Stimulated activated CD4-positive, alpha-beta T cell treated with anti-CD3 and anti-CD28 coated beads, TNF-alpha, amount 100 ng/mL, for 24 hours (primary cell): ENCODE data around the gene PYGO2.
"Not testable (repeated sequence)": the region's sequence is repeated elsewhere in the genome, so short reads cannot be mapped to it uniquely, and the experiment has no call there.

ENCODE experiments used
- DNase-seq, 3 experiments: peaks; one replicate each; pipeline ENCODE4 v3.0.0-alpha.2; 2020; ENCODE audit warnings: low read depth in 3 of 3

PYGO2 gene

DNA sequence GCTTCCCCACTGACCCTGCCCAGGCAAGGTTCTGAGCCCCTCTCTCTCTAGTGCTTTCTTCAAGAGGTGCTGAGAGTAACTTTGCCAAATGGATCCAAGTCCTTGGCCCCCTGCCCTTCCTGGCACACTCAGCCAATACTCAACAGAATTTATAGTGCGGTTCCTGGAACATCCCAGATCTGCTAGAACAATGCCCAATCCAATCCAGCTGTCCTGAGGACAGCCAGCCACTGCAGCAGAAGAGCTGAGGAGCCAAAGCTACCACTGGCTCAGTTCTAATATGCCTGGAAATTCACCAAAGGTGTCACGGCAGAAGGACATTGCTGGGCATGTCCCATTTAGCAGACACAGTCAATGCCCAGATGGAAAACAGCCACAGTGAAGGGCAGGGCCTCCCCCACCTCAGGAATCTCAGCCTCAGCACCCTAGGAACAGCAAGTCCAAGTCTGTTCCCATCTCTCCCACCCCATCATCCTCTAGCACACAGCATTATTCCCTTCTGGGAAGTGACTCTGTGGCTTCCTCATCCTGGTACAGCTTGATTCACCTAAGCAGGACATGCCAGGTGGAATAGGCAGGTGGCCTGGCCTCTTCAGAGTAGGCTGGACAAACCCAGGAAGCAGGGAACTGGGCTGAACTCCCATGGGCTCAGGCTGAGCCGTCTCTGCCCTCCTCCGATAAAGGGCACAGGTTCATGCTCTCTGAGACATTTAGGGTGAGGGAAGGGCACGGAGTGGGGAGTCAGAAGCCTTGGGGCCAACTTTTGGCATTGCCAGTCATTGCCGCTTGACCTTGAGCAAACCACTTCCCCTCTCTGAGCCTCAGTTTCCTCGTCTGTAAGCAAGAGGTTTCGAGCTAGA lies 49.7 kb downstream of the PYGO2 start:
- DNase-seq, result no peak

GRCh38 chr1:154910851-154911250 lies 50.7 kb downstream of the PYGO2 start:
- no peak for DNase-seq

DNA sequence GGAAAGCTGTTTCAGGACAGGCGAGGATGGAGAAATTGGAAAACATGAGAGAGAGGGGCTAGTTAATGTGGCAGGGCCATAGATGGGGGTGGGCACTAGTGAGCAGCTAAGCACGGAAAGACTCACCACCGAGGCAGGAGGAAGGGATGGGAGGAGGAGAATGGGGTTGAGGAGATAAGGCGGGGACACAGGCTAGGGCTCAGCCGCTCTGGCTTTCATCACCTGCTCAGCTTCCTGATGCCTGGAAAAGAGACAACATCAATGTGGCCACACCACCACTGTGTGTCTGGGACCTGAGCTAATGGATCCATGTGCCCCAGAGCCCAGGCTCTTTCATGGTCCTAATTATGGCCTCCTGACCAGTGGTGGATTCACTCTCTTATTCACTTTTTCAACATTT lies 52.6 kb downstream of the PYGO2 start:
- DNase-seq, result no peak

GRCh38 chr1:154908129-154908528 lies 53.5 kb downstream of the PYGO2 start:
- not testable (repeated sequence) for DNase-seq
